A549 (cell line): ENCODE results near the gene SYTL1. TPM values are rescaled to one million over a fixed set of nuclear protein-coding genes. Genes with fewer than 3 reads are reported as not detected.
A peak's percentile ranks its signal among the peaks of the same experiment; 100 is the strongest.

Experiments used
- BHLHE40 ChIP-seq: IDR thresholded peaks from 2 replicates; pipeline ENCODE4 v1.6.1; 2012; ENCODE audit warnings: low read depth, low read length, inconsistent platforms
- E2F6 ChIP-seq: IDR thresholded peaks from 2 replicates; pipeline ENCODE4 v1.6.1; 2012; ENCODE audit warnings: low read depth, borderline replicate concordance
- EHF ChIP-seq: fragments of 250-450 bp; sonication (Bioruptor Pico); IDR thresholded peaks from 2 replicates; pipeline ENCODE4 v1.5.0; 2020; ENCODE audit warnings: mild to moderate bottlenecking
- EHMT2 ChIP-seq: fragments of 200-600 bp; sonication (generic); IDR thresholded peaks from 2 replicates; pipeline ENCODE4 v1.6.1; 2016; ENCODE audit warnings: antibody characterized with exemption, low read depth, mild to moderate bottlenecking, moderate library complexity
- ELK1 ChIP-seq: fragments of 150-350 bp; IDR thresholded peaks from 2 replicates; pipeline ENCODE4 v1.6.1; 2014; ENCODE audit warnings: low read depth, mild to moderate bottlenecking, low read length
- EP300 ChIP-seq, 2 experiments: fragments of >200 bp; sonication (Bioruptor Twin); formaldehyde crosslinking; IDR thresholded peaks; 2 replicates in 1 of 2; 3 replicates in 1 of 2; pipeline ENCODE4 v1.6.1; 2016 to 2017
- ESRRA ChIP-seq: fragments of 150-350 bp; IDR thresholded peaks from 2 replicates; pipeline ENCODE4 v1.6.1; 2014; ENCODE audit warnings: mild to moderate bottlenecking, low read length, borderline replicate concordance
- FOSL2 ChIP-seq, 2 experiments: fragments of 450-650 bp in 1 of 2; fragments of >200 bp in 1 of 2; sonication (Bioruptor Twin) in 1 of 2; formaldehyde crosslinking; IDR thresholded peaks; 2 replicates each; pipeline versions ENCODE4 v1.5.0 to v1.6.1; 2016 to 2020; ENCODE audit warnings: mild to moderate bottlenecking in 1 of 2, moderate library complexity in 1 of 2
- FOXS1 ChIP-seq: fragments of 250-450 bp; sonication (Bioruptor Pico); IDR thresholded peaks from 2 replicates; pipeline ENCODE4 v1.5.0; 2020; ENCODE audit warnings: mild to moderate bottlenecking, moderate library complexity
- HDAC2 ChIP-seq: fragments of 200-600 bp; sonication (generic); IDR thresholded peaks from 2 replicates; pipeline ENCODE4 v1.6.1; 2016
- HMGXB4 ChIP-seq: fragments of 250-450 bp; sonication (Bioruptor Pico); IDR thresholded peaks from 2 replicates; pipeline ENCODE4 v1.5.0; 2021; ENCODE audit warnings: mild to moderate bottlenecking, moderate library complexity, borderline replicate concordance
- HOXA7 ChIP-seq: fragments of 250-450 bp; sonication (Bioruptor Pico); IDR thresholded peaks from 2 replicates; pipeline ENCODE4 v1.5.0; 2020; ENCODE audit warnings: mild to moderate bottlenecking, moderate library complexity
- HOXB5 ChIP-seq: fragments of 250-450 bp; sonication (Bioruptor Pico); IDR thresholded peaks from 2 replicates; pipeline ENCODE4 v1.5.0; 2020; ENCODE audit warnings: mild to moderate bottlenecking, moderate library complexity
- JUN ChIP-seq, 2 experiments: fragments of >200 bp; sonication (Bioruptor Twin); formaldehyde crosslinking; IDR thresholded peaks; 2 replicates in 1 of 2; 3 replicates in 1 of 2; pipeline ENCODE4 v1.6.1; 2016 to 2017
- JUNB ChIP-seq: fragments of >200 bp; sonication (Bioruptor Twin); formaldehyde crosslinking; IDR thresholded peaks from 2 replicates; pipeline ENCODE4 v1.6.1; 2016
- KDM1A ChIP-seq: fragments of 200-600 bp; sonication (generic); IDR thresholded peaks from 2 replicates; pipeline ENCODE4 v1.6.1; 2016; ENCODE audit warnings: low read depth, mild to moderate bottlenecking
- KDM5A ChIP-seq: fragments of 200-600 bp; sonication (generic); IDR thresholded peaks from 2 replicates; pipeline ENCODE4 v1.6.1; 2016; ENCODE audit warnings: antibody characterized with exemption, mild to moderate bottlenecking
- MAZ ChIP-seq: fragments of 150-350 bp; IDR thresholded peaks from 2 replicates; pipeline ENCODE4 v1.6.1; 2014; ENCODE audit warnings: antibody characterized with exemption, low read depth, low read length, borderline replicate concordance
- NR3C1 ChIP-seq: fragments of >200 bp; sonication (Bioruptor Twin); formaldehyde crosslinking; IDR thresholded peaks from 3 replicates; pipeline ENCODE4 v1.6.1; 2017
- POLR2AphosphoS2 ChIP-seq: conservative IDR thresholded peaks from 2 replicates; pipeline ENCODE4 v1.6.1; 2012; ENCODE audit warnings: low read length, improper control_type of control experiment, inconsistent platforms
- RAD21 ChIP-seq, 2 experiments: fragments of >200 bp in 1 of 2; sonication (Bioruptor Twin) in 1 of 2; formaldehyde crosslinking in 1 of 2; IDR thresholded peaks in 1 of 2; conservative IDR thresholded peaks in 1 of 2; 2 replicates in 1 of 2; 3 replicates in 1 of 2; pipeline ENCODE4 v1.6.1; 2012 to 2018; ENCODE audit warnings: inconsistent platforms in 1 of 2
- RARB ChIP-seq: fragments of 250-450 bp; sonication (Bioruptor Pico); IDR thresholded peaks from 2 replicates; pipeline ENCODE4 v1.8.0; 2021; ENCODE audit warnings: mild to moderate bottlenecking, moderate library complexity
- RCOR1 ChIP-seq: fragments of 150-350 bp; IDR thresholded peaks from 2 replicates; pipeline ENCODE4 v1.6.1; 2014; ENCODE audit warnings: antibody characterized with exemption, low read length, low read depth
- RFX5 ChIP-seq: fragments of 450-650 bp; IDR thresholded peaks from 2 replicates; pipeline ENCODE4 v1.7.1; 2014; ENCODE audit warnings: antibody characterized with exemption, mild to moderate bottlenecking, moderate library complexity
- TFCP2L1 ChIP-seq: fragments of 250-450 bp; sonication (Bioruptor Pico); IDR thresholded peaks from 2 replicates; pipeline ENCODE4 v1.5.0; 2021; ENCODE audit warnings: mild to moderate bottlenecking
- TP53 ChIP-seq: fragments of 250-450 bp; sonication (Bioruptor Pico); IDR thresholded peaks from 2 replicates; pipeline ENCODE4 v1.5.0; 2021; ENCODE audit warnings: mild to moderate bottlenecking, moderate library complexity
- USF2 ChIP-seq: fragments of 450-650 bp; IDR thresholded peaks from 2 replicates; pipeline ENCODE4 v1.6.1; 2014; ENCODE audit warnings: antibody characterized with exemption
- ZFP36 ChIP-seq: fragments of 450-650 bp; IDR thresholded peaks from 2 replicates; pipeline ENCODE4 v1.6.1; 2014; ENCODE audit warnings: borderline replicate concordance; ENCODE audit not compliant: partially characterized antibody
- ZNF302 ChIP-seq: fragments of 250-450 bp; sonication (Bioruptor Pico); IDR thresholded peaks from 2 replicates; pipeline ENCODE4 v1.9.0; 2021; ENCODE audit warnings: inconsistent platforms, mild to moderate bottlenecking, moderate library complexity
- ZSCAN20 ChIP-seq: fragments of 250-450 bp; sonication (Bioruptor Pico); IDR thresholded peaks from 2 replicates; pipeline ENCODE4 v1.8.0; 2022; ENCODE audit warnings: mild to moderate bottlenecking, moderate library complexity
- polyA plus RNA-seq, 4 experiments: library from polyadenylated mRNA; depleted of rRNA in 3 of 4; stranded (reverse); fragments of >200 nt; fragmentation: RNase III in 1 of 4; extraction: RNeasy Plus Mini Kit Qiagen cat#74134 plus additional on column Dnase treatment in 1 of 4; gene quantifications; 2 replicates in 3 of 4; 3 replicates in 1 of 4; pipeline ENCODE4 v1.2.3, GENCODE V29; 2011 to 2017
- TF ChIP-seq, protein P1 (sequence below): fragments of >200 bp; sonication (Bioruptor Twin); formaldehyde crosslinking; IDR thresholded peaks from 2 replicates; pipeline ENCODE4 v1.6.1; 2016
- TF ChIP-seq, protein P2 (sequence below): IDR thresholded peaks from 2 replicates; pipeline ENCODE4 v1.6.1; 2012
- TF ChIP-seq, protein P3 (sequence below): IDR thresholded peaks from 2 replicates; pipeline ENCODE4 v1.6.1; 2012
- TF ChIP-seq, protein P4 (sequence below): fragments of >200 bp; sonication (Bioruptor Twin); formaldehyde crosslinking; IDR thresholded peaks from 3 replicates; pipeline ENCODE4 v1.6.1; 2016

SYTL1 gene
- polyA plus RNA-seq, 2 of the 4 experiments (the other 2 are of a cell fraction), result 0.76 to 0.80 TPM

GRCh38 chr1:27392096-27392777 lies 50.4 kb downstream of the SYTL1 start, which contains the start of gene GPR3 (continued):
- TF ChIP-seq MAZ (no peak), FOSL2 (IDR thresholded peaks at IDR 0.05) (no peak), FOSL2 (CRISPR knock-in tag; IDR thresholded peaks at IDR 0.05) (peak; percentile 96), RCOR1 (no peak), HMGXB4 (CRISPR knock-in tag) (no peak), RARB (no peak), NR3C1 (no peak), FOXS1 (CRISPR knock-in tag) (no peak), EHMT2 (no peak), USF2 (no peak), BHLHE40 (no peak), ZNF302 (no peak), JUNB (no peak), EP300 (IDR thresholded peaks at IDR 0.05) (no peak), ZSCAN20 (no peak), RAD21 (conservative IDR thresholded peaks at IDR 0.05 in 1 of 2, IDR thresholded peaks at IDR 0.05 in 1 of 2) (peak; percentile 12 to 33; a peak in 2 of 5 replicates), TP53 (CRISPR knock-in tag) (no peak), RFX5 (peak; percentile 80), ELK1 (no peak), JUN (IDR thresholded peaks at IDR 0.05) (no peak), E2F6 (0 out of 2 replicates have a peak, but pooled peaks have one; percentile 43), KDM5A (no peak), ESRRA (peak; percentile 72), EHF (CRISPR knock-in tag) (no peak), TFCP2L1 (CRISPR knock-in tag) (no peak), HOXA7 (CRISPR knock-in tag) (no peak), HDAC2 (no peak), HOXB5 (CRISPR knock-in tag) (no peak), POLR2AphosphoS2 (no peak), ZFP36 (no peak), KDM1A (no peak)
- TF ChIP-seq, protein P1, sequence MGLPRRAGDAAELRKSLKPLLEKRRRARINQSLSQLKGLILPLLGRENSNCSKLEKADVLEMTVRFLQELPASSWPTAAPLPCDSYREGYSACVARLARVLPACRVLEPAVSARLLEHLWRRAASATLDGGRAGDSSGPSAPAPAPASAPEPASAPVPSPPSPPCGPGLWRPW, result no peak
- TF ChIP-seq, protein P2, sequence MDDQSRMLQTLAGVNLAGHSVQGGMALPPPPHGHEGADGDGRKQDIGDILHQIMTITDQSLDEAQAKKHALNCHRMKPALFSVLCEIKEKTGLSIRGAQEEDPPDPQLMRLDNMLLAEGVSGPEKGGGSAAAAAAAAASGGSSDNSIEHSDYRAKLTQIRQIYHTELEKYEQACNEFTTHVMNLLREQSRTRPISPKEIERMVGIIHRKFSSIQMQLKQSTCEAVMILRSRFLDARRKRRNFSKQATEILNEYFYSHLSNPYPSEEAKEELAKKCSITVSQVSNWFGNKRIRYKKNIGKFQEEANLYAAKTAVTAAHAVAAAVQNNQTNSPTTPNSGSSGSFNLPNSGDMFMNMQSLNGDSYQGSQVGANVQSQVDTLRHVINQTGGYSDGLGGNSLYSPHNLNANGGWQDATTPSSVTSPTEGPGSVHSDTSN, result no peak
- TF ChIP-seq, protein P3, sequence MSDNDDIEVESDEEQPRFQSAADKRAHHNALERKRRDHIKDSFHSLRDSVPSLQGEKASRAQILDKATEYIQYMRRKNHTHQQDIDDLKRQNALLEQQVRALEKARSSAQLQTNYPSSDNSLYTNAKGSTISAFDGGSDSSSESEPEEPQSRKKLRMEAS, result peak; percentile 33
- TF ChIP-seq, protein P4, sequence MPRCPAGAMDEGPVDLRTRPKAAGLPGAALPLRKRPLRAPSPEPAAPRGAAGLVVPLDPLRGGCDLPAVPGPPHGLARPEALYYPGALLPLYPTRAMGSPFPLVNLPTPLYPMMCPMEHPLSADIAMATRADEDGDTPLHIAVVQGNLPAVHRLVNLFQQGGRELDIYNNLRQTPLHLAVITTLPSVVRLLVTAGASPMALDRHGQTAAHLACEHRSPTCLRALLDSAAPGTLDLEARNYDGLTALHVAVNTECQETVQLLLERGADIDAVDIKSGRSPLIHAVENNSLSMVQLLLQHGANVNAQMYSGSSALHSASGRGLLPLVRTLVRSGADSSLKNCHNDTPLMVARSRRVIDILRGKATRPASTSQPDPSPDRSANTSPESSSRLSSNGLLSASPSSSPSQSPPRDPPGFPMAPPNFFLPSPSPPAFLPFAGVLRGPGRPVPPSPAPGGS, result no peak
